Measurements from ENCODE around the gene MARK2.

MARK2 gene

GRCh38 chr11:63937713-63938478 lies 99.0 kb downstream of the MARK2 start:
- peak; percentile 49 for DNase-seq

- peak; percentile 97 for DNase-seq
Observed at GRCh38 chr11:63938479-63939396, 99.8 kb downstream of the MARK2 start, which contains the start of gene NAA40. TSS of gene NAA40 (plus strand) at chr11:63939002. CDS start at chr11:63939097, 95 bp downstream.

- no peak for DNase-seq
Observed at GRCh38 chr11:63939397-63939891, 100.5 kb downstream of the MARK2 start.

GRCh38 chr11:63940786-63941185 lies 101.9 kb downstream of the MARK2 start:
- DNase-seq, result no peak

- no peak for DNase-seq
Observed at GRCh38 chr11:63941901-63942300, 103.0 kb downstream of the MARK2 start.

- no peak for DNase-seq
Observed at GRCh38 chr11:63942803-63943202, 103.9 kb downstream of the MARK2 start.

GRCh38 chr11:63944987-63945386 lies 106.1 kb downstream of the MARK2 start:
- DNase-seq, result no peak

- peak; percentile 55 for DNase-seq
Observed at GRCh38 chr11:63945477-63946163, 106.7 kb downstream of the MARK2 start.

- no peak for DNase-seq
Observed at GRCh38 chr11:63951779-63952536, 113.0 kb downstream of the MARK2 start.

- DNase-seq, result no peak
Observed at GRCh38 chr11:63952570-63952969, 113.7 kb downstream of the MARK2 start.

GRCh38 chr11:63958008-63958407 lies 119.1 kb downstream of the MARK2 start:
- no peak for DNase-seq

Measured in NCI-H510A (cell line).